Stimulated activated CD4-positive, alpha-beta T cell treated with anti-CD3 and anti-CD28 coated beads, Interleukin-1b, Interleukin-23, amount 100 ng/mL, for 1 hour (primary cell): ENCODE measurements around the gene RPL18.
"Not testable (repeated sequence)": the region's sequence is repeated elsewhere in the genome, so short reads cannot be mapped to it uniquely, and the experiment has no call there.

ENCODE experiments used
- DNase-seq, 2 donors: peaks; one replicate each; pipeline ENCODE4 v3.0.0-alpha.2; 2020; ENCODE audit warnings: low read depth in 2 of 2

Gene RPL18

GRCh38 chr19:48644839-48645619 lies 26.1 kb upstream of the RPL18 start:
- DNase-seq, result peak in 1 of 2 donors; percentile 45

- DNase-seq, result no peak
Measured at GRCh38 chr19:48644355-48644754, 25.4 kb upstream of the RPL18 start.

GRCh38 chr19:48642862-48643261 lies 23.9 kb upstream of the RPL18 start:
- DNase-seq, result no peak

DNA sequence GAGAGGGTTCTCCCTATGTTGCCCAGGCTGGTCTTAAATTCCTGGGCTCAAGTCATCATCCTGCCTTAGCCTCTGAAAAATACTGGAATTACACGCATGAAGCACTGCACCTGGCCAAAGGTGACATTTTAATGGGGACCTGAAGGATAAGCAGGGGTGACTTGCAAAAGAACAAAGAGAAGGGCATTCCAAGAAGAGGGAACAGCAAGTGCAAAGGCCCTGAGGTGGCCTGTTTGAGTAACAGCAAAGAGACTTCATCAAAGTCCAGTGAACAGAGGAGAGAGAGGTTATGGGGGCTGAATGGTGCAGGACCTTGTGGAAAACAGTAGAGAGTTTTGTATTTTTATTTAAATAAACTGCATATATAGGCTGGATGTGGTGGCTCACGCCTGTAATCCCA lies 22.9 kb upstream of the RPL18 start:
- no peak for DNase-seq

- DNase-seq, result no peak
Measured at GRCh38 chr19:48639483-48640375, 20.8 kb upstream of the RPL18 start.

DNA sequence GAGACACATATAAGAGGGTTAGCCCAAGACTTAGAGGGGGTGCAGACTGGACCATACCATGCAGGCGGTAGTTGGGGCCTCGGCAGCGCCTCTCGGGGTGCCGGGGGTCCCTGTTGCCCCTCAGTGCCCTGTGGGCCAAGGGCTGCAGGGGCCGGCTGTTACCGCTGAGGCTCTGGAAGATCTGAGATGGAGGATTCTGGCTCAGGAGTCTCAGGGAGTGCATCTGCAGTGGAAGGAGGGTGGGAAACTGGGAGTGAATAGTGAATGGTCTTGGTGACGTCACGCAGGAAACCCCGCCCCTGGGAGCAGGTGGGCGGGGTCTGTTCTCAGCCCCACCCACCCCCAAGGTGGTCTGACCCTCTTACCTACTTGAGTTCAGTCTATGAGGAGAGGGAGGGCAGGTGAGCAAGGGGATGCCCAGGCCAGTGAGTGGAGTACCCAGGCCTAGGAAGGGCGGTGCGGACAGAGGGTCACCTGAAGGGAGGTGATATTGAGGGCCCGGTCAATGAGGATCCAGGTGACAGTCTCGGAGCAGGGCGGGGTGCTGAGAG lies 19.9 kb upstream of the RPL18 start:
- DNase-seq, result no peak

GRCh38 chr19:48637948-48638830 lies 19.2 kb upstream of the RPL18 start:
- peak in 1 of 2 donors; percentile 78 for DNase-seq

GRCh38 chr19:48637449-48637947 lies 18.5 kb upstream of the RPL18 start:
- peak; percentile 98 to 100 for DNase-seq

DNA sequence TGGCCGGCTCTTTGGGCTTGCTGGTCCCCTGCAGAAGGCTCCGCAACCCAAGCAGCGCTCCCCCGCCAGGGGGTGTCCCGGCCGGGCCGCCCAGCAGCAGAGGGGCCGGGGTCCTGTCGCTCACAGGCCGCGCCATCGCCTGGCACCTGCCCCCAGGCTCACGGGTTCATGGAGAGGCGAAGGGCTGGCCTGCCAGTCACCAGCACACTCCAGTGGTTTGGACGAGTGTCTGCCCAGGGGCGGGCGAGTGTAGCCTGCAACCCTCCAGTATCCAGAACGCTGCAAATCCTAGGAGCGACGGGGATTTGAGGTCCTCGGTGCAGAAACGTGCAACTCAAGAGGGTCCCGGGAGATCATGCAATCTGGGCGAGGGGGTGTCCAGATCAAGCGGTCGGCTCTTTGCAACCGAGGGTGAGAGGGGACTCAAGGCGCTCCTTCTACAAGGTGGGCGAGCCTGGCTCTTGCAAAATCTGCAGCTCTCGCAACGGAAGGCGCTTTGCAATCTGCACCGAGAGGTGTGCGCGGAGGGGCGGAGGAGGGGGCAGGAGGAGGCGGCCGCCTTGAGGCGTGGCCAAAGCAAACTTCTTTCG lies 18.0 kb upstream of the RPL18 start, which contains the start of gene DBP:
Gene DBP (minus strand): TSS at position 521 of the 590 bp plus-strand sequence. CDS start 385 bp downstream, at position 136.
- DNase-seq, result no peak

GRCh38 chr19:48635966-48636858 lies 17.2 kb upstream of the RPL18 start:
- no peak for DNase-seq

DNA sequence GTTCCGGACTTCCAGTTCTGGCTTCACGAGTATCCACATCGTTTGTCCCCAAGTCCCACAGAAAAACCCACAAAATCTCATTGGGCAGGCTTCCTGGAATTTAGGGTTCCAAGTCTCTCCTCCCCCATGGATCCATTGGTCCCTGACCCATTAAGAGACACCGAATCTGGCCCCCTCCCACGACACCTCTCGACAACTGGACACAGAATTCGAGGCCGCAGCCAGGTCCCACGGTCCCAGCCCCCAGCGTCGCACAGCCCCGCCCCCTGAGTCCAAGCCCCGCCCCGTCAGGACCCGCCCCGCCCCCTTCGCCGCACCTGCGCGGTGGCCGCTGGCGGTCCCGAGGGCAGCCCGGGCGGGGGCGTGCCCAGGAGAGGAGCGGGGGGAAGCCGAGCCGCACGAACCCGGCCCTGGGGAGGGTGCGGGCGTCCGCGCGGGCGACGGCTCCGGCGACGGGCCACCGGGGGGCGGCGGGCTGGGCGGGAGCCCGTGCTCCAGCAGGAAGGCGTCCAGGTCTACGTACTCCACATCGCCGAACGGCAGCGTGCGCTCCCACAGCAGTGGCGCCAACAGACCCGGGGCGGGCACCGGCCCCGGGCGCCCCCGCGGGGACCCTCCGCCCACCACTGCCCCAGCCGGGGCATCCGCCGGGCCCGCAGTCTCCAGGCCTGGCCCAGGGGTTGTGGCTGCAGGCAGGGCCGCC lies 16.4 kb upstream of the RPL18 start:
- peak; percentile 42 to 59 for DNase-seq

DNA sequence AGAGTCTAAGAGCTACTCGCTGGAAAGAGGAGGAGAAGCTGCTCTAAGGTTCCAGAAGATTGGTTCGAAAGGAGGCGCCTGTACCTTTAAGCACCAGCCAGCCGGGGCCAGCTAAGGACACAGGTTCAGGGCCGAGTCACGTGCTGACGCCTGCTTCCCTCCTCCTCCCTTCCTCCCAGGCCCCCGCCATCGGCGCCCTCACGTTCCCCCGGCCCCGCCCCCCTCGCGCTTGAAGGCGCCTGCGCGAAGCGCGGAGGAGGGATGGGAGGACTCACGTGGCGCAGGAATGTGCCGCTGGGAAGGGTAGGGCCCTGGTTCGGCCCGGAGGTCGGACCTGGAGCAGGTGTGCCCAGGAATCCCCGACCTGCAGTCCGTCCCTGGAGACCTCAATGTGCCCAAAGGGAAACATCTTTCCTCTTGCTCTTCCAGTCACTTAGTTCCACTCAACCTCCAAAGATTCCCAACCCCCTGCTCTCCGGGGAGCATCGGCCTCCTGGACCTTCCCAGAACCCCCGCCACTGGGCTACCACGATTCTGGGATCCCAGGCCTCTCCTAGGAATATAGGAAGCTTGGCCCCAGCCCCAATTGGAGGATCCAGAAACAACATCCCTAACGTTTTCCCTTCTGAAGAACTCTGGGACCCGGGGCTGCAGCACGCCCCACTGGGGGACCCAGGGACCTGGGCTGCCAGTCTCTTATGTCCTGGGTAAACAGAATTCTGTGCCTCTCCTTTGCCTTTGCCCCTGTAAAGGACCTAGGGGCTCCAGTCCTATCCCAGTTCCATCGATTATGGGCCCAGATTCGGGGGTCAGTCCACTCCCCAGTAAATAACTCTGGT lies 15.7 kb upstream of the RPL18 start:
- DNase-seq, result peak; percentile 78 to 90

DNA sequence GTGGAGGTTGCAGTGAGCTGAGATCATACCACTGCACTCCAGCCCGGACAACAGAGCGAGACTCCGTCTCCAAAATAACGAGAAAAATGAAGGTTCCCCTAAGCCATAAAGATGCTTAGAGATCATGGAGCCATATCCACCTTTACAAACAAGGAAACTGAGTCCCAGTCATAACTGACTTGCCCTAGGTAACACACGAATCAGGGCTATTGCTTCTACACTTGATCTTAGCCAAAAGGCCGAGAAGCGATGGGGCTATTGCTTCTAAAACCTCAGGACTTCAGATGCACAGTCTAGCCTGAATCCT lies 15.0 kb upstream of the RPL18 start:
- DNase-seq, result no peak

GRCh38 chr19:48633148-48634035 lies 14.4 kb upstream of the RPL18 start:
- DNase-seq, result no peak

DNA sequence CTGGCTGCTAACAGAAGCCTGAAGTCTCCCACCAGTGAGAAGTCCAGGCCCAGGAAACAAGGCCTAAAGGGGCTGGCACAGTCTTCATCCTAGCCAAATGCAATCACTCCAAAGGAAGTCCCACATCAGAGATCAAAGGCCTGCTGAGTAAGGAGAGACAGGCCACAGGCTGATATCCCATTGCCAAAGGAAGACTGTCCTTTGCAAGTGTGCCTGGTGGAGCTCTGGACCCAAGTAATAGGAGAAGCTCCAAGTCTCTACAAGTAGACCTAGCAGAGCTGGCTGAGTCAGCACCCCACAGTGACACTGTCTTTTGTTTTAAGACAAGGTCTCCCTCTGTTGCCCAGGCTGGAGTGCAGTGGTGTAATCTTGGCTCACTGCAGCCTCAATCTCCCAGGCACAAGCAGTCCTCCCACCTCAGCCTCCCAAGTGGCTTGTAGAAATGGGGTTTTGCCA lies 13.7 kb upstream of the RPL18 start:
- DNase-seq, result no peak

- DNase-seq, result not testable (repeated sequence)
Measured at GRCh38 chr19:48632286-48632685, 13.3 kb upstream of the RPL18 start.

GRCh38 chr19:48631225-48631624 lies 12.2 kb upstream of the RPL18 start:
- DNase-seq, result no peak
